Cardiac fibroblast (primary cell): Measurements from ENCODE around the gene WWTR1.

Experiments
- DNase-seq, 2 donors: peaks; one replicate each; pipeline versions ENCODE4 v3.0.0 to v3.0.0-alpha.2; 2010; ENCODE audit warnings: low read depth in 2 of 2
- H3K4me3 ChIP-seq, 2 donors: replicated peaks in 1 of 2; 1 replicate in 1 of 2; 2 replicates in 1 of 2; pipeline ENCODE4 v1.5.1; 2011; ENCODE audit warnings: low read depth in 2 of 2, low read length in 2 of 2, mild to moderate bottlenecking in 2 of 2, moderate library complexity in 1 of 2
- TF ChIP-seq, protein P1 (sequence below): IDR thresholded peaks from one replicate; pipeline ENCODE4 v1.5.1; 2011; ENCODE audit warnings: low read depth, mild to moderate bottlenecking, low read length, inconsistent platforms

The WWTR1 gene

DNA sequence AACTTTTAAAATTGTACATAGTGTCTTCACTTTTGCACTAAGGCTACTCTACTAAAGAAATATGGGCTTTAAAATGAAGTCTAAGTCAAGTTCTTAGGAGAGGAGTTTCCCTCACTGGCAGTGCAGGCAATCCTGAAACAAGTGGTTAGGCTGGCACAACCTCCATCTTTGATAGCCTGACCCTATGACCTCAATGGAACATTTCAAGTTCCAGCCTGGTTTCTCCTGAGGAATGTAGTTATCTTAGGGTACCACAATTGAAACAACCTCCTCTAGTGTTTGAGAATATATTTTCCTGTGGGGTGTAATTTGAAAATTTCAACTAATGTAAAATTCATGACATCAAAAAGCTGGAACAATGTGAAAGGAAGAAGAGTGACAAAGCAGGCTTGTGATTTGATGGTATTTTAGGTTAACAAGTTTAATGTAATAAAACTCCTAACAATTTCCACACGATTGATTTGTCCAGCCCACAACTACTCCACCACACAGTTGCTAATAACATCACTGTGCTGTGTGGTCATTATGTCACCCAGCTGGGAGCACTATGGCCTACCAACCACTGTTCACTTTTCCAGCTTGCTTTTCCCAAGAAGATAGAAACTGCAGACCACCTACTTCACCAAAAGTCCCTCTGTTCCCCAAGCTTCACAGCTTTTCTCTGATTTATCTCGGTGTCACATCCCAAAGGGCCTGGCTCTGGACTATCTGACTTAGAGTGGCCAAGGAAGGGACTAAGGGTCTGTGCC lies 1.8 kb downstream of the WWTR1 start:
- TF ChIP-seq, protein P1, sequence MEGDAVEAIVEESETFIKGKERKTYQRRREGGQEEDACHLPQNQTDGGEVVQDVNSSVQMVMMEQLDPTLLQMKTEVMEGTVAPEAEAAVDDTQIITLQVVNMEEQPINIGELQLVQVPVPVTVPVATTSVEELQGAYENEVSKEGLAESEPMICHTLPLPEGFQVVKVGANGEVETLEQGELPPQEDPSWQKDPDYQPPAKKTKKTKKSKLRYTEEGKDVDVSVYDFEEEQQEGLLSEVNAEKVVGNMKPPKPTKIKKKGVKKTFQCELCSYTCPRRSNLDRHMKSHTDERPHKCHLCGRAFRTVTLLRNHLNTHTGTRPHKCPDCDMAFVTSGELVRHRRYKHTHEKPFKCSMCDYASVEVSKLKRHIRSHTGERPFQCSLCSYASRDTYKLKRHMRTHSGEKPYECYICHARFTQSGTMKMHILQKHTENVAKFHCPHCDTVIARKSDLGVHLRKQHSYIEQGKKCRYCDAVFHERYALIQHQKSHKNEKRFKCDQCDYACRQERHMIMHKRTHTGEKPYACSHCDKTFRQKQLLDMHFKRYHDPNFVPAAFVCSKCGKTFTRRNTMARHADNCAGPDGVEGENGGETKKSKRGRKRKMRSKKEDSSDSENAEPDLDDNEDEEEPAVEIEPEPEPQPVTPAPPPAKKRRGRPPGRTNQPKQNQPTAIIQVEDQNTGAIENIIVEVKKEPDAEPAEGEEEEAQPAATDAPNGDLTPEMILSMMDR = no peak
- peak in 1 of 2 donors; percentile 44 for DNase-seq
- peak overlapping the region; percentile 80 to 91 for H3K4me3 ChIP-seq

DNA sequence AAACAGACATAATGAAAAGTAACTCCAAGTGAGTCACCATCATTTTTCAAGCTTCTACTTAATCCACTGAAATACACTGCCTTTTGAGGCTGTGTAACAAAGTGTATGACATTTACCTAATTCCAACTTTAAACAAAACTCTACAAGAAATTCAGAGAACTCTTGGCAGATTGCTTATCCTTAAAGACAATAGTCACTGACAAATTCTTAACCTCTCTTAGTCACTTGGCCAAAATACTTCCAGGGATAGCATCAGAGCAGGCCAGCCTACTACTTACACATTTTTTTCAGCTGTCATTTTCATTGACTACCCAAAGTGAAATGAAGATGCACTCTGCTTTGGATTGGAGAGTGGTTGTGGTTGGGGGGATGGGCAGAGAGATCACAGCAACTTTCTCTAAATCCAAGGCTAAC lies 3.6 kb downstream of the WWTR1 start:
- TF ChIP-seq, protein P1 = no peak
- DNase-seq = peak; percentile 48 to 81
- peak overlapping the region; percentile 23 to 37 for H3K4me3 ChIP-seq

DNA sequence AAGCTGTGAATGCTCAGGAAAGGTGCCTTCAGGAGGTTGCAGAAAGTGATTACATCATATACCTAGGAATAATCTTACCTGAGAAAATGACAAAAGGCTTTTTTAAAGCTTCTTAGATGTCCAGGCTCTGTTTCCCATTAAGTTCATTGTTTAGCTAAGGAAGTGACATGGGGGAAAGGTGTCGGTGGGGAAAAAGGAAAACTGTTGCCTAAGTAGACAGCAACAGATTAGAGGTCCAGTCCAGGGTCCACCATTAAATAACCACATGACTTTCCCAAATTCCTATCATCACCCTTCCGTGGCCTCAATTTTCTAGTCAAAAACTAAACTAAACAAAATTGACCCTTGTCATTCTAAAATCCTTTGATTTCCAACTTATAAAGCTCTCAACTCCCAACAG lies 4.3 kb downstream of the WWTR1 start:
- peak overlapping the region in 1 of 2 donors; percentile 32 for H3K4me3 ChIP-seq
- TF ChIP-seq, protein P1 = no peak
- no peak for DNase-seq

DNA sequence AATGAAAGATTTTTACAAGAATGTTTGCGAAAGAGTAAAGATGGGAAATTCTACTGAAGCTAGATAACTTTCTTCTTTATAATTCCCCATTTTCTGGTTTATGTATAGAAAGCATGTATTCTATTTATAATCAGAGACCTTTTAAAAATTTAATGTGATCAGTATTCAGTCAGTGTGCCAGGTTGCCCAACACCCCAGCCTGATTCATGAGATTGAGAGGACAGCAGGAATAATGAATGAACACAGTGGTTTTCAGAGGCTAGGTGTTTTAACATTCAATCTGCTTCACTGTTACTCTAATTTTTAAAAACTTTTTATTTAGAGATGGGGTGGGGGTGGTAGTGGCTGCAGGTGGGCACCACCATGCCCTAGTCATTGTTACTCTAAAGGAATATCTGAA lies 4.7 kb downstream of the WWTR1 start:
- no peak for DNase-seq
- H3K4me3 ChIP-seq = peak overlapping the region in 1 of 2 donors; percentile 25
- TF ChIP-seq, protein P1 = no peak

DNA sequence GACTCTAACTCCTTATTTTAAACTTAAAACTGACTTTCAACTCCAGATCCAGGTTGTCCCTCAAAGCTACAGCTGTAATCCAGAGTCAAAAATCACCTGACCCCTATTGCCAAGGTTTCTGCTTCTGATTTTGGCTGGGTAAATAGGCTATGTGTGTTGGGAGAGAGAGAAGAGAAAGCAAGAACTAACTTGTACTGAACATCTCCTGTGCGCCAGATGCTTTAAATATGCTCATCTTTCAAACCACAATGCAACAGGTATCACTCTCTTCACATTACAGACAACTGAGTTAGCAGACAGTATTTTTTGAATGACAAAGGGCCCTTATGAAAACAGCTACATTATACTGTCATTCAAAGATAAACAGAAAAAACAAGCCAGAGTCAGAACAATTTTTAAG lies 7.0 kb downstream of the WWTR1 start:
- DNase-seq = no peak
- no peak overlapping the region for H3K4me3 ChIP-seq
- TF ChIP-seq, protein P1 = no peak

DNA sequence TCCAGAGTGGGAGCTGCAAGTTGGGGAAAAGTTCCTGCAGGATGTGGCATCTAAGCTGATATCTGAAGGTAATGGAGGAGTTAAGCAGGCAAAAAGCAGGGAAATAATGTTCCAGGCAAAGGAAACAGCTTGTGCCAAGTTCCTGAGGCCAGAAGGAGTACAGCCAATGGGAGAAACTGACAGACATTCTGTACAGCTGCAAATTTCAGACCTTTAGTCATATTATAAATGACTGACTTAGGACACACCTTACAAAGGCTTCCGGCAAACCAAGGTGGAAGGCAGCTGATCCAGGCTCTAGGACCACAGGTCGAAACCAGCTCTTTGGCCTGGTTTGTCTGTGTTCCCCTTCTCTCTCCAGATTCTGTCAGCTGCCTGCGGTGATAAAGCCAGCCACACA lies 9.3 kb downstream of the WWTR1 start:
- no peak overlapping the region for H3K4me3 ChIP-seq
- TF ChIP-seq, protein P1 = no peak
- peak; percentile 51 to 70 for DNase-seq

DNA sequence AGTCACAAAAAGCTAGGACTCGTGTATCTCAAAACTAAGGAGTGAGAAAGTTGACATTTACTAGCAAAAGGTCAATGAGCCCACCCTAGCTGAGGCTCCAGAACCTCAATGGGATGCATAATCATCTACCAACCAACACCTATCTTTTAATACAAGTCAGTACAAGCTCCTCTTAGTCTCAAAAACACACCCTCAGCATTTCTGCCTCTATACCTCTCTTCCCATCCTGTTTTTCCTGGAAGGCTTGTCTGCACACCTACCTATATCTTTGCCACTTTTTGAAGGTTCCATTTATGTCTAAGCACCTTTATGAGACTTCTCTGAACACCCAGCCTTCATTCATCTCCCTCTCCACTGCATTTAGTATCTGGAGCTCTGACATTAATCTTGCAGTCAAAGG lies 10.0 kb downstream of the WWTR1 start:
- TF ChIP-seq, protein P1 = no peak
- DNase-seq = no peak

More for the DNA sequence above, 10.0 kb downstream of the WWTR1 start:
- no peak overlapping the region for H3K4me3 ChIP-seq
